Hematopoietic multipotent progenitor cell treated with erythropoietin and hydrocortisone succinate and interleukin-3 and kit ligand, for 17 days (in vitro differentiated cells): ENCODE results near the gene SFRP2.

Experiments
- DNase-seq: peaks from one replicate; pipeline ENCODE4 v3.0.0-alpha.2; 2015; ENCODE audit warnings: low spot score

SFRP2 gene

GRCh38 chr4:153788413-153789276 lies at the start of gene SFRP2:
SFRP2 (minus strand) TSS chr4:153789083; CDS start chr4:153788835, 248 bp downstream.
- no peak for DNase-seq

- no peak for DNase-seq
These were observed 49.7 kb upstream of the SFRP2 start for GRCh38 chr4:153838564-153838963.

GRCh38 chr4:153834901-153835300 lies 46.0 kb upstream of the SFRP2 start:
- DNase-seq = no peak

- DNase-seq = no peak
These were observed 43.9 kb upstream of the SFRP2 start for GRCh38 chr4:153832720-153833287.

- DNase-seq = no peak
These were observed 43.2 kb upstream of the SFRP2 start for GRCh38 chr4:153832054-153832453.

- no peak for DNase-seq
These were observed 42.4 kb upstream of the SFRP2 start for GRCh38 chr4:153831245-153831644.

GRCh38 chr4:153825691-153826090 lies 36.8 kb upstream of the SFRP2 start:
- no peak for DNase-seq

GRCh38 chr4:153825126-153825525 lies 36.2 kb upstream of the SFRP2 start:
- no peak for DNase-seq

- DNase-seq = no peak
These were observed 35.6 kb upstream of the SFRP2 start for GRCh38 chr4:153824501-153824900.

- DNase-seq = no peak
These were observed 34.6 kb upstream of the SFRP2 start for GRCh38 chr4:153823483-153823882.

GRCh38 chr4:153822316-153822715 lies 33.4 kb upstream of the SFRP2 start:
- DNase-seq = no peak

- no peak for DNase-seq
These were observed 28.6 kb upstream of the SFRP2 start for GRCh38 chr4:153817466-153817865.

GRCh38 chr4:153816542-153816941 lies 27.7 kb upstream of the SFRP2 start:
- no peak for DNase-seq

GRCh38 chr4:153814789-153815188 lies 25.9 kb upstream of the SFRP2 start:
- no peak for DNase-seq

- no peak for DNase-seq
These were observed 21.3 kb upstream of the SFRP2 start for GRCh38 chr4:153809916-153810810.

GRCh38 chr4:153809307-153809706 lies 20.4 kb upstream of the SFRP2 start:
- no peak for DNase-seq

- DNase-seq = no peak
These were observed 19.3 kb upstream of the SFRP2 start for GRCh38 chr4:153808175-153808574.

- no peak for DNase-seq
These were observed 17.2 kb upstream of the SFRP2 start for GRCh38 chr4:153806073-153806472.

- no peak for DNase-seq
These were observed 15.8 kb upstream of the SFRP2 start for GRCh38 chr4:153804722-153805121.

- no peak for DNase-seq
These were observed 10.8 kb upstream of the SFRP2 start for GRCh38 chr4:153799694-153800074.

- DNase-seq = no peak
These were observed 10.2 kb upstream of the SFRP2 start for GRCh38 chr4:153798901-153799693.

GRCh38 chr4:153798420-153798819 lies 9.5 kb upstream of the SFRP2 start:
- DNase-seq = no peak
